Measurements from ENCODE around the gene NAP1L1. TPM values are rescaled to one million over a fixed set of nuclear protein-coding genes. Genes with fewer than 3 reads are reported as not detected.

The NAP1L1 gene
- total RNA-seq, 1 donor from 2014 or later, result 348 TPM

- DNase-seq (ENCODE audit: low spot score), result no peak
- intact Hi-C loops (cut with DNase I), result no loop called here
These were observed 55.8 kb downstream of the NAP1L1 start for GRCh38 chr12:76028571-76029277.

GRCh38 chr12:76026643-76027063, 57.8 kb downstream of the NAP1L1 start:
- no peak for DNase-seq (ENCODE audit: low spot score)
- intact Hi-C loops (cut with DNase I), result no loop called here

- DNase-seq (ENCODE audit: low spot score), result no peak
- intact Hi-C loops (cut with DNase I), result no loop called here
These were observed 58.6 kb downstream of the NAP1L1 start for GRCh38 chr12:76025601-76026575.

GRCh38 chr12:76024942-76025600, 59.4 kb downstream of the NAP1L1 start:
- intact Hi-C loops (cut with DNase I), result no loop called here
- no peak for DNase-seq (ENCODE audit: low spot score)

- DNase-seq (ENCODE audit: low spot score), result no peak
- intact Hi-C loops (cut with DNase I), result no loop called here
These were observed 60.2 kb downstream of the NAP1L1 start for GRCh38 chr12:76024102-76024781.

- DNase-seq (ENCODE audit: low spot score), result no peak
- intact Hi-C loops (cut with DNase I), result no loop called here
These were observed 61.3 kb downstream of the NAP1L1 start for GRCh38 chr12:76023069-76023690.

GRCh38 chr12:76022506-76022905, 62.0 kb downstream of the NAP1L1 start:
- intact Hi-C loops (cut with DNase I), result no loop called here

GRCh38 chr12:76020731-76021672, 63.5 kb downstream of the NAP1L1 start:
- intact Hi-C loops (cut with DNase I), result no loop called here
- no peak for DNase-seq (ENCODE audit: low spot score)

More at GRCh38 chr12:76022506-76022905, 62.0 kb downstream of the NAP1L1 start:
- no peak for DNase-seq (ENCODE audit: low spot score)

- intact Hi-C loops (cut with DNase I), result no loop called here
- DNase-seq (ENCODE audit: low spot score), result no peak
These were observed 64.2 kb downstream of the NAP1L1 start for GRCh38 chr12:76020281-76020680.

GRCh38 chr12:76018672-76019071, 65.8 kb downstream of the NAP1L1 start:
- DNase-seq (ENCODE audit: low spot score), result no peak
- intact Hi-C loops (cut with DNase I), result loop anchor here (5.0 kb wide), 1 partner anchor 41 kb away; no protein-coding TSS in a partner anchor

GRCh38 chr12:76018111-76018510, 66.4 kb downstream of the NAP1L1 start:
- intact Hi-C loops (cut with DNase I), result loop anchor here (5.0 kb wide), 1 partner anchor 41 kb away; no protein-coding TSS in a partner anchor
- no peak for DNase-seq (ENCODE audit: low spot score)

GRCh38 chr12:76014007-76014406, 70.5 kb downstream of the NAP1L1 start:
- intact Hi-C loops (cut with DNase I), result no loop called here
- no peak for DNase-seq (ENCODE audit: low spot score)

- no peak for DNase-seq (ENCODE audit: low spot score)
- intact Hi-C loops (cut with DNase I), result no loop called here
These were observed 70.9 kb downstream of the NAP1L1 start for GRCh38 chr12:76013603-76014002.

GRCh38 chr12:76012644-76013043, 71.8 kb downstream of the NAP1L1 start:
- intact Hi-C loops (cut with DNase I), result no loop called here
- DNase-seq (ENCODE audit: low spot score), result no peak

- DNase-seq (ENCODE audit: low spot score), result no peak
- intact Hi-C loops (cut with DNase I), result no loop called here
These were observed 73.6 kb downstream of the NAP1L1 start for GRCh38 chr12:76010732-76011458.

GRCh38 chr12:76008428-76008827, 76.1 kb downstream of the NAP1L1 start:
- DNase-seq (ENCODE audit: low spot score), result no peak
- intact Hi-C loops (cut with DNase I), result no loop called here

- intact Hi-C loops (cut with DNase I), result no loop called here
- no peak for DNase-seq (ENCODE audit: low spot score)
These were observed 76.8 kb downstream of the NAP1L1 start for GRCh38 chr12:76007640-76008039.

Data from cardiac septum (tissue), 1 donor.